ENCODE results near the gene PLP1. TPM values are rescaled to one million over a fixed set of nuclear protein-coding genes. Genes with fewer than 3 reads are reported as not detected.
"Not testable (repeated sequence)": the region's sequence is repeated elsewhere in the genome, so short reads cannot be mapped to it uniquely, and the experiment has no call there.

PLP1 gene
- total RNA-seq, 2 experiments from 2014 or later, result not detected

DNA sequence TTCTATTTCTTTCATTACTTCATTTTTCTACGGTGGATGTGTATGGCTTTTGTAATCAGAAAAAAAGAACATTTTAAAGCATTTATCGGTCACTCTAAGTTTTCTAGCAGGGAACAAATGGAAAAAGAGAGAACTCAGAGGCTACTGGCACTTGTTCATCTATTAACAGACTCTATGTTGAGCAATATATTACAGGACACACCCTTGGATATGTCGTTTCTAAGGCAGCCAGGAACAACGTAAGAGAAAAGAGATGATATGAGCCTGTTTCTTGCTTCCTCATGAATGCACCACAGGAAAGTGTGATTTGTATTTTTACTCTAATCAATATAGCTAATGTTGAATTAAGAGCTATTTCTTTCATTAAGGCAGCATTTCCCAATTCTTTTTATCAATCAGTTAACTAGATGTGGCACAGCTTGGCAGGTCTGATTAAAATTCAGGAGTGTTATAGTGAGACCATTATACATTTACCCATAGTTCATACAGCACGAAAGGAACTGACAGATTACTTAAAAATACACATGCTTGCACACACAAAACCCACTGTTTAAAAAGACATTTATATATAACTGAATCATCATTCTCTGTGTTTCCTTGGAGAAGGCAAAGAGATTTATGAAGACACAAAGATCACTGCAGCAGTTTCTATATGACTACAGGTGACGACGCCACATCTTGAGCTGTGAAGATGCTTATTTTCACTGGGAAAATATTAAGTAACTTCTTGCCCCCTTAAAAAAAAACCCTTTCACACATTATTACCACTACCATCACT is 42.4 kb downstream of the PLP1 start:
- CTCF ChIA-PET, result no interaction called here

DNA sequence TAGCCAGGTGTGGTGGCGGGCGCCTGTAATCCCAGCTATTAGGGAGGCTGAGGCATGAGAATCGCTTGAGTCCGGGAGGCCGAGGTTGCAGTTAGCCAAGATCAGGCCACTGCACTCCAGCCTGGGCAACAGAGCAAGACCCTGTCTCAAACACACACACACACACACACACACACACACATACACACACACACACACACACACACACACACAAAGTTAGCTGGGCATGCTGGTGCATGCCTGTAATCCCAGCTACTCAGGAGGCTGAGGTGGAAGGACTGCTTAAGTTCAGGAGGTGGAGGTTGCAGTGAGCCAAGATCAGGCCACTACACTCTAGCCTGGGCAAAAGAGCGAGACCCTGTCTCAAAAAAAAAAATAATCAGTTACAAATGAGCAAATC is 44.2 kb downstream of the PLP1 start:
- POLR2A ChIA-PET, CTCF ChIA-PET: not testable (repeated sequence)

More for the DNA sequence above, 42.4 kb downstream of the PLP1 start:
- POLR2A ChIA-PET, result no interaction called here

DNA sequence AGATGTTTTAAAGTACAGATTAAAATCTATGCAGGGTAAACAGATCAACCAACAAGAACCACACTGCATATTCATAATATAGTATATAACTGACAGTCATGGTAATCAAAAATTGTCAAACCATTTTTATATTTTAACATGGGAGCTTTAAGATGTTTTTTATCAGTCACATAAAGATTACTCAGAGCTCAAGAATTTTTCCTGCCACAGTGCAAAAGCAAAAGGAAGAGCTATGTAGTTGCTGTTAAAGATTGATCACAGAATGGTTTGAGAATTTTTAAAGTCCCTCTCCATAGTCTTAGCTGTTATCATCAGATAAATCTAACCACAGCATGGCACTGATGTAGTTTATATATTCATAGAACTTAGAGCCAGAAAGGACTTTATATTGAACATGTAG is 47.0 kb downstream of the PLP1 start:
- CTCF ChIA-PET, result no interaction called here

DNA sequence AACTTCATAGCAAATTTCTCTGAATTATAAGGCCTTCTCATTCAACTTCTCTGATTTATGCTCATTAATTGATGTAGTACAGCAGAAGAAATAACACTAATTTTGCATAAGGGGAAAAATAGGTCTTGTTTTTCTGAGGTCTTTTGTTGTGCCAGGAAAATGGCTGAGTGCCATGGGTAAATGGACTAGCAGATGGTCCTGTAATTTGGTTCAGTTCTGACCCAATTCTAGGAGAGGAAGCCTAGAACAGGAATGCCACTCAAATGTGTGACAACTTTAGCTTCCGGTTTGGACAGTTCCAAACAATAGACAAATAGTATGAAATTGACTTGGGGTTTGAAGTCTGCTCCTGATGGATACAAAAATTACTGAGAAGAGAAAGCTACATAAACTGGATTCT is 49.2 kb downstream of the PLP1 start:
- ChIA-PET CTCF (no interaction called here), POLR2A (no interaction called here)

More for the DNA sequence above, 47.0 kb downstream of the PLP1 start:
- POLR2A ChIA-PET, result no interaction called here

DNA sequence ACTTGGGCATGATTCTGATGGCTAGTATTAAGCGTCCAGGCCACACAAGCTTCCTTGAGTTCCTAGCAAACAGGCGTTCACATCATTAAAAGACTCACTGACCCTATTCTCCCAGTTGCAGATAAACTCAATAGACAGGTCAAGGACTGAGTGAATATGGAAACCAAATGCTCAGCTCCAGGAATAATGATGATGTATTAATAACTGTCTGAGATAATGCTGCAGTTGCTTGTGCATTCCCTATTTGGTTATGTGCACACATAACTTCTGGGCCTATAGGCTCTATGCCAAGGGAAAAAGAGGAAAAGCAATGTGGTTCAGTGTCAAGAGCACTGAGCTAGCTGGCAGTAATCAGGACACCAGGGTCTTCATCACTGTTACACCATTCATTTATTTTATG is 51.9 kb downstream of the PLP1 start:
- CTCF ChIA-PET, result no interaction called here
- POLR2A ChIA-PET, result no interaction called here

DNA sequence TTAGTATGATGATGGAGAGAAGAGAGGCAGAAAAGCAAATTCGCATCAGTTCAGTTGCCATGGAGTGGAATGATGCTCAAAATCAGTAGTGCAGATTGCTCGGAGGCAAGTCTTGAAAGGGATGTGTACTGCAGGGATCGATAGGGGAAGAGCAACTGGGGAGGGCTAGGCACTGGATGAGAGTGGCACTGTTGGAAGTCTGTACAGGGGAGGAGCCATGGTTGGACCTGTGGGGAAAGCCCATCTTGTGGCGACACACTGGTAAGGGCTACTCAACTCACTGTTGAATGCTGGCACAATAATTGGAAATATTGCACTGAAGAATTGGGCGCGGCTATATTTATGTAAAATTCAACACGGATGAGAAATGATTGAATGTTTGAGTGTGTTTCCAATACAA is 54.2 kb downstream of the PLP1 start:
- ChIA-PET POLR2A (no interaction called here), CTCF (interaction anchor here (1.3 kb wide), 1 partner anchor 120 kb away, joined by 3 read pairs; the partner anchor contains the start of gene TMEM31)

DNA sequence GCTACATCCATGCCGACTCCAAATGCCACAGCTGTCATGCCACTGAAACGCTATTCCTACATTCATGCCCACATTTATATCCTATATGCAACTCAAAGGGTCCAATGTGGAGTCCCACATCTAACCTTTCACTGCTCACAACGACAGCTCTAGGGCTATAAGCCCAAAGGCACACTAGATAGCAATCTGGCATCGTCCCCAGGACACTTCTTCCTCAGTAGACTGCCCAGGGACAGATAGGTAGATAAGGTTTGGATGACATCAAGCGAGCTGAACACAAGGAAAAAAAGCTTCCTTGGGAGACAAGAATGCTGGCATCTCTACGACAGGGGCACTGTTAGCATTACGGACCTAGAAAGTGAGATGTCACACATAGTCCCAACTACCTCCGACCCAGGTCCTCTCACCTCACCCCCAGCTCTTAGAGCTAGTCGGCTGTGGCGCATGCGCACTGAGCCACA is 54.7 kb downstream of the PLP1 start:
- POLR2A ChIA-PET, result no interaction called here
- CTCF ChIA-PET, result interaction anchor here (1.3 kb wide), 1 partner anchor 121 kb away, joined by 3 read pairs; the partner anchor contains the start of gene TMEM31

DNA sequence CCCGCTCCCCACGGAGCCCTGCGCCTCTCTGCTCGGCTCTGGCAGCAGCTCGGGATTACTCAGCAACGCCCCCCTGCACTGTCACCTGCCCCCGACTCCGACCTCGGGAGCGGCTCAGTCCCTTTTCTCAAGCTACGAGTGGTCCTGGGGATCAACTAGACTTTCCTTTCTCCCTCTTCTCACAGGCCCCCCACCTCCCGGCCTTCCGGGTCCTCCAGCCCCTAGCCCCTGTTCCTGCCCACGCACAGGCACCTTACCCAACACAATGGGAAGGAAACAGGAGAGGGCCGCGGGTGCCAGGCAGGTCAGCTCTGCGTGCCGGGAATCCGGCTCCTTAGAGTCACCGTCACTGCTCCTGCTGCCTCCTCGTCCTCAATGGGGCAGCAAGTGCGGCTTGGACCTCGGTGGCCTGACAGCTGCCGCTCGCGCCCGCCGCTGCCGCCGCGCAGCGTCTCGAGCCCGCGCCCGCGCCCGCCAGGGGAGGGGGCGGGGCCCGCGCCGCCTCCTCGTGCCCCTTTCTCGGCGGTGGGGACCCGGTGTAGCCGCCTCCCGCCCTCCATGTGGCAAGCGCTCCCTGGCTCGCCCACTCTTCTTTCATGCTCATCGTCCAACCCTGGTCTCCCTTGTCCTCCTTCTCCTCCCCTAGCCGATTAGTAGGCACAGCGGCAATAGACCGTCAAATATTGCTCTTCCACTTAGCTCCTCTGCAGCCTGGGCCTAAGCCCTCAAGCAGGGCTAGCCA is 55.3 kb downstream of the PLP1 start, which contains the start of gene RAB9B:
Gene RAB9B, minus strand, starts transcription at position 455 of the 742 bp plus-strand sequence. CDS start 6,473 bp downstream, outside the sequence.
- ChIA-PET CTCF (interaction anchor here (1.3 kb wide), 1 partner anchor 121 kb away, joined by 3 read pairs; the partner anchor contains the start of gene TMEM31), POLR2A (no interaction called here)

DNA sequence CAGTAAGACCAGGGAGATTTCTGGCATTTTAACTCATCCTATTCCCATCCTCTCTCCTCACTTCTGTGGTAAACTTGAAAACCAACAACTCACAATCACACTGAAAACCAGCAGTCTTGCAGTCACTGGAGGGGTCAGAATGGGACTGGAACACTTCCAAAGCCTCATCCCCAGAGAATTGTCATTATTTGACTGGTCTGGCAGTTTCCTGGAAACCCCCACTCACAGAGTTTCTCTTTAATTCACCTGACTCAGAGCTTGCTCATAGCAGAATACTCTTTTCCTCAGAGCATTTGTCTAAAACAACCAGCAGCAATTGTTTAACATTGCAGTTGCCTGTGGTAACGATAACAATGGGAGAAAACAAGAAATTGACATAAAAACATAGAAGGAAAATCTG is 62.8 kb downstream of the PLP1 start:
- ChIA-PET POLR2A (no interaction called here), CTCF (no interaction called here)

Other genes with a start within 250 kb of the PLP1 start
- 10 to 100 TPM; 12.9 to 13.0 TPM for gene TCEAL4, start 191.3 kb upstream of the PLP1 start, total RNA-seq
- gene TCEAL3, start 168.9 kb upstream of the PLP1 start, total RNA-seq, result 1 to 10 TPM; 4.0 to 4.5 TPM
- 1 to 10 TPM; 8.5 to 9.3 TPM for gene TCEAL1, start 147.9 kb upstream of the PLP1 start, total RNA-seq
- 100 to 1,000 TPM; 241 to 244 TPM for gene MORF4L2, start 90.1 kb upstream of the PLP1 start, total RNA-seq
- under 1 TPM in 1 of 2 experiments, not detected in 1; 0.25 TPM for gene TMEM31, start 65.9 kb upstream of the PLP1 start, total RNA-seq
- under 1 TPM; 0.40 to 0.51 TPM for gene RAB9B, start 55.4 kb downstream of the PLP1 start, total RNA-seq
- 1 to 10 TPM; 5.8 to 7.5 TPM for gene TMSB15B, start 185.8 kb downstream of the PLP1 start, total RNA-seq
- not detected for gene H2BW1, start 236.9 kb downstream of the PLP1 start, total RNA-seq

All from activated CD8-positive, alpha-beta memory T cell treated with anti-CD3 and anti-CD28 coated beads for 36 hours (primary cell).